GM12891 (cell line): ENCODE data around the gene TCN2.

Experiments
- SPI1 ChIP-seq: IDR thresholded peaks from 2 replicates; pipeline ENCODE4 v1.6.1; 2011; ENCODE audit warnings: low read depth, low read length, control low read depth
- TAF1 ChIP-seq: IDR thresholded peaks from 2 replicates; pipeline ENCODE4 v1.6.1; 2011; ENCODE audit warnings: low read depth, low read length, control low read depth

- TF ChIP-seq SPI1 (peak; percentile 76), TAF1 (0 out of 2 replicates have a peak, but pooled peaks have one; percentile 55)
Measured at GRCh38 chr22:30591588-30592359, 15.2 kb upstream of the TCN2 start, which contains the start of gene PES1.
